ENCODE results near the gene FAM20A. TPM values are rescaled to one million over a fixed set of nuclear protein-coding genes. Genes with fewer than 3 reads are reported as not detected.

FAM20A gene
- total RNA-seq, 3 donors from 2014 or later: 6.2 to 28.8 (median 11.3) TPM

DNA sequence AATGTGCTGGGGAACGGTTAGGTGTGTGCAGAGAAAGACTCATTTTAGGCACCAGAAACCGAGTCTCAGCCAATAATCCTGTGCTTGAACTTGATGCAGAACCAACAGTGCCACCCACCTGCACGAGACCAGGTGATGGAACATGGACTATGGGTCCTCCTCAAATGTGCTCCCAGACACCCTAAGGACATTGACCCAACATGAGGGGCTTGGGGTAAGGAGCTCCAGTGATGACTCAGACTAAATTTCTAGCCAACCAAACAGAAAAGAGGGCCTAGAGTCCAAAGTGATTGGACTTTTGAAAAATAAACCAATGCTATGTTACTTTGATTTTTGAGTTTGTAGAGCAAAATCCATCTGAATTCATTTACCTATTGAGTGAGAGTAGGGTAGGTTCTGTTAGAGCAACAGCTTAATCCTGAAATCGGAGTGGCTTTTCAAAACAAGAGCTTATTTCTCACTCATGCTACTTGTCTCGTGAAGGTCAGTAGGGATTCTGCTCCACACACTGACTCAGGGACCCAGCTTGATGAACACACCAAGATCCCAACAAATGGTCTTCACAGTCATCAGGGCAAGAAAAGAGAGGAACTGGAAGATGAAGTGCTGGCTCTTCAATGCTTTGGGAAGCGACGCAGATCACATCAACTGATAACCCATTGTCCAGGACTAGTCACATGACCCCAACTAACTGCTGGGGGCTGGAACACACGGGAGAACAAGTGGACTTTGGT, 21.8 kb downstream of the FAM20A start:
- H3K9me3 ChIP-seq: no peaks in the 10 kb centered on the region
- no peaks in the 10 kb centered on the region for H3K27me3 ChIP-seq
- intact Hi-C loops (cut with DNase I; ENCODE audit: low total_unique reads): no loop called here
- H3K27ac ChIP-seq: peak overlapping the region; percentile 72 to 88
- H3K4me3 ChIP-seq: no peak overlapping the region
- H3K36me3 ChIP-seq: no peaks in the 10 kb centered on the region
- no peak for TF ChIP-seq POLR2AphosphoS5 (IDR thresholded peaks at IDR 0.05)
- TF ChIP-seq POLR2A (IDR thresholded peaks at IDR 0.05): no peak
- TF ChIP-seq, protein P1, sequence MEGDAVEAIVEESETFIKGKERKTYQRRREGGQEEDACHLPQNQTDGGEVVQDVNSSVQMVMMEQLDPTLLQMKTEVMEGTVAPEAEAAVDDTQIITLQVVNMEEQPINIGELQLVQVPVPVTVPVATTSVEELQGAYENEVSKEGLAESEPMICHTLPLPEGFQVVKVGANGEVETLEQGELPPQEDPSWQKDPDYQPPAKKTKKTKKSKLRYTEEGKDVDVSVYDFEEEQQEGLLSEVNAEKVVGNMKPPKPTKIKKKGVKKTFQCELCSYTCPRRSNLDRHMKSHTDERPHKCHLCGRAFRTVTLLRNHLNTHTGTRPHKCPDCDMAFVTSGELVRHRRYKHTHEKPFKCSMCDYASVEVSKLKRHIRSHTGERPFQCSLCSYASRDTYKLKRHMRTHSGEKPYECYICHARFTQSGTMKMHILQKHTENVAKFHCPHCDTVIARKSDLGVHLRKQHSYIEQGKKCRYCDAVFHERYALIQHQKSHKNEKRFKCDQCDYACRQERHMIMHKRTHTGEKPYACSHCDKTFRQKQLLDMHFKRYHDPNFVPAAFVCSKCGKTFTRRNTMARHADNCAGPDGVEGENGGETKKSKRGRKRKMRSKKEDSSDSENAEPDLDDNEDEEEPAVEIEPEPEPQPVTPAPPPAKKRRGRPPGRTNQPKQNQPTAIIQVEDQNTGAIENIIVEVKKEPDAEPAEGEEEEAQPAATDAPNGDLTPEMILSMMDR (IDR thresholded peaks at IDR 0.05): no peak
- H3K4me1 ChIP-seq: peaks cover 0 to 7% of the 10 kb centered on the region in 2 donors
- no peak for DNase-seq (ENCODE audit: low spot score in 2 of 2)

DNA sequence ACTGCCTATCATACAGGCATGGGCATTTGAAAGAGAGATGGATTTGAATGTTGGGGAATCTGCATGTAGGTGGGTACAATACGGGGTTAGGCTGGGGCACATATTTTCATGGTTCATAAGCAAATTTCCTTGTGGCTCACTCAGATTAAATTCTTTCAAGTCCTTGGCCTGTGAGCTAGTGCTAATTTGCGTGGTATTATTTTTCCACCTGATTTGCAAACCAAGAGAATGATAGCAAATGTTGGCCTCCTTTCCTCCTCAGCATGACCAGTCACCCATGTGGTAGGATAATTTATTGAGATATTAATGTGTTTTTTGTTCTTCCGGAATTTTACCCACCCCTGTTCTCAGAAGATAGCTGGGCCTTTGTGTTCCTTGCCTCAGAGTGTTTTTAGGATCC, 22.9 kb downstream of the FAM20A start:
- Histone ChIP-seq H3K36me3 (no peaks in the 10 kb centered on the region), H3K27me3 (no peaks in the 10 kb centered on the region), H3K27ac (peak overlapping the region in 1 of 2 donors; percentile 53), H3K4me1 (peaks cover 0 to 7% of the 10 kb centered on the region in 2 donors), H3K4me3 (no peak overlapping the region), H3K9me3 (no peaks in the 10 kb centered on the region)
- no peak for TF ChIP-seq POLR2AphosphoS5 (IDR thresholded peaks at IDR 0.05)
- no peak for DNase-seq (ENCODE audit: low spot score in 2 of 2)
- intact Hi-C loops (cut with DNase I; ENCODE audit: low total_unique reads): no loop called here

DNA sequence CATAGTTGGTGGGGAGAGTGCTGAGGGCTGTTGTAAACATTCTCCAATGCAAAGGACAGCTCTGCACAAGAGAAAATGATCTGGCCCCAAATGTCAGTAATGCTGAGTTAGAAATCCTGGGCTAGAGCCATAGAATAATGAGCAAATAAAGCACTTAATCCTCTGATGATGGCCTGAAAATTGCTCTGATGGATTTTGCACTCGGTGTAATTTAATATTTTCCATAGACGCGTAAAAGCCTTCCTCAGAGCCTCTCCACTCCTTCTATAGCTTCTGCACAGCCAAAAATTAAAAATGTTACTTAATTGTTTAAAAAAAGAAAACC, 23.7 kb downstream of the FAM20A start:
- Histone ChIP-seq H3K36me3 (no peaks in the 10 kb centered on the region), H3K27ac (peak overlapping the region in 1 of 2 donors; percentile 72), H3K4me1 (peaks cover 0 to 7% of the 10 kb centered on the region in 2 donors), H3K27me3 (no peaks in the 10 kb centered on the region), H3K4me3 (no peak overlapping the region), H3K9me3 (no peaks in the 10 kb centered on the region)
- no peak for DNase-seq (ENCODE audit: low spot score in 2 of 2)
- TF ChIP-seq, protein P1 (IDR thresholded peaks at IDR 0.05): no peak
- TF ChIP-seq POLR2A (IDR thresholded peaks at IDR 0.05): no peak
- TF ChIP-seq POLR2AphosphoS5 (IDR thresholded peaks at IDR 0.05): no peak
- intact Hi-C loops (cut with DNase I; ENCODE audit: low total_unique reads): no loop called here

DNA sequence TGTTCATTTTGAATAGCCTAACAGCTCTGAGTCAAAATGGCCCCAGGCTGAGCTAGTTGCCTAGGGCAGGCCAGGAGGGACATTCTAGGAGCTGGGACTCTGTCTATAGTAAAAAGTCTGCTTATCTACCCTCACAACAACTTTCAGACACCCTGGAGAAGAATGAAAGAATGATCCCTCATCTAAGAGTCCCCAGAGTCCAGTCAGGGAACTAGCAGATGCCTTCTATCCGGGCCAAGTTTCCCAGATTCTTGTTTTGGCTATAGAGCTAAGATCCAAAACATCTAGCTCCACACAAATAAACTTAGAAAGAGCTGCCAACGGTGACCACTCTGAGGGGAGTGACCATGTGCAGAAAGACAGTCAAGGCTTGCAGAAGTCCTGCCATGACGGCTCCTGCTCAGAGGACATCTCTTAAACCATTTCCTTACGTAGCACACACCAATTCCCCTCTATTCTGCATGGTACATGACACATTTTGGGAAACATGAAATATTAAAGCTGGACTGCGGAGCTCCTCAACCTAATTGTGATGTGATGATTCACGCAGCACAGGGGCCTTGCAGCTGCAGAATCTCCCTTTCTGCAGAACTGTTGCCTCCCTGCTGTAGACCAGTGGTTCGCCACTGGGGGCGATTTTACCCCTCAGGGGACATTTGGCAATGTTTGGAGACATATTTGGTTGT, 24.2 kb downstream of the FAM20A start:
- no peak overlapping the region for H3K4me3 ChIP-seq
- no peaks in the 10 kb centered on the region for H3K36me3 ChIP-seq
- peaks cover 0 to 7% of the 10 kb centered on the region in 2 donors for H3K4me1 ChIP-seq
- intact Hi-C loops (cut with DNase I; ENCODE audit: low total_unique reads): no loop called here
- TF ChIP-seq POLR2AphosphoS5 (IDR thresholded peaks at IDR 0.05) (no peak), POLR2A (IDR thresholded peaks at IDR 0.05) (no peak)
- TF ChIP-seq, protein P1 (IDR thresholded peaks at IDR 0.05): no peak
- H3K9me3 ChIP-seq: no peaks in the 10 kb centered on the region
- H3K27me3 ChIP-seq: no peaks in the 10 kb centered on the region
- peak overlapping the region; percentile 7 to 72 for H3K27ac ChIP-seq
- DNase-seq (ENCODE audit: low spot score in 2 of 2): no peak

DNA sequence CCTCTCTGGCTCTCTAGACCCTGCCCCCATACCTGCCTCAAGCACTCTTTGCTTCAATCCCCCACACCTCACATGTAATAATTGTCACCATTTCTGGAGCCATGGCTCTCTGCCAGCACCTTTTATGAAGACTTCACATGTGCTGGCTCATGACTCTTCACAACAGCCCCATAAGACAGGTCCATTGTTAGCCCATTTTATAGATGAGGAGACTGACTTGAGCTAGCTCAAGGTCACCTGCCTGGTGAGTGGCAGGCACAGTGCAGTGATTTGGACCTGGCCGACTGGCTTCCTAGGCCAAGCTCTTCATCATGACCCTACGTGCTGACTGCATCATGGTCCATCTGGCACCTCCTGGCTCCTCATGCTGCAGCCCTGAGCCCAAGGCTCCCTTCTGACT, 25.0 kb downstream of the FAM20A start:
- DNase-seq (ENCODE audit: low spot score in 2 of 2): no peak
- Histone ChIP-seq H3K4me3 (no peak overlapping the region), H3K4me1 (peaks cover 0 to 7% of the 10 kb centered on the region in 2 donors), H3K27ac (peak overlapping the region; percentile 7 to 72), H3K27me3 (no peaks in the 10 kb centered on the region), H3K9me3 (no peaks in the 10 kb centered on the region), H3K36me3 (no peaks in the 10 kb centered on the region)
- intact Hi-C loops (cut with DNase I; ENCODE audit: low total_unique reads): no loop called here
- no peak for TF ChIP-seq POLR2A (IDR thresholded peaks at IDR 0.05)

DNA sequence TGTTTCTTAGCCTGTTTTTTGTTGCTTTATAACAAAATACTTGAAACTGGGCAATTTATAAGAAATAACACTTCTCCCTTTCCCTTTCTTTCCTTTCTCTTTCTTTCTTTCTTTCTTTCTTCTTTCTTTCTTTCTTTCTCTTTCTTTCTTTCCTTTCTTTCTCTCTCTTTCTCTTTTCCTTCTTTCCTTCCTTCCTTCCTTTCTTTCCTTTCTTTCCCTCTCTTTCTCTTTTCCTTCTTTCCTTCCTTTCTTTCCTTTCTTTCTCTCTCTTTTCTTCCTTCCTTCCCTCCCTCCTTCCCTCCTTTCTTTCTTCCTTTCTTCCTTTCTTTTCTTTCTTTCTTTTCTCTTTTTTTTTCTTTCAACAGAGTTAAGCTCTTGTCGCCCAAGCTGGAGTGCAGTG, 27.8 kb downstream of the FAM20A start:
- no peaks in the 10 kb centered on the region for H3K36me3 ChIP-seq
- H3K4me3 ChIP-seq: no peak overlapping the region
- no peaks in the 10 kb centered on the region for H3K9me3 ChIP-seq
- no peak for DNase-seq (ENCODE audit: low spot score in 2 of 2)
- intact Hi-C loops (cut with DNase I; ENCODE audit: low total_unique reads): no loop called here
- TF ChIP-seq, protein P1 (IDR thresholded peaks at IDR 0.05): no peak
- TF ChIP-seq POLR2AphosphoS5 (IDR thresholded peaks at IDR 0.05) (no peak), POLR2A (IDR thresholded peaks at IDR 0.05) (no peak)
- no peaks in the 10 kb centered on the region for H3K4me1 ChIP-seq
- no peaks in the 10 kb centered on the region for H3K27me3 ChIP-seq
- no peak overlapping the region for H3K27ac ChIP-seq
